Testis (tissue), 3 donors: ENCODE results near the gene KMO. TPM values are rescaled to one million over a fixed set of nuclear protein-coding genes. Genes with fewer than 3 reads are reported as not detected.
A peak's percentile ranks its signal among the peaks of the same experiment; 100 is the strongest.

Source experiments
- DNase-seq: peaks from one replicate; pipeline ENCODE4 v3.0.0-alpha.2; 2019
- H3K27ac ChIP-seq, 2 donors: fragments of 200-600 bp; sonication (generic); one replicate each; pipeline ENCODE4 v1.5.1; 2019
- H3K27me3 ChIP-seq: fragments of 200-600 bp; sonication (generic); one replicate; pipeline ENCODE4 v1.5.1; 2019
- H3K36me3 ChIP-seq: fragments of 200-600 bp; sonication (generic); one replicate; pipeline ENCODE4 v1.5.1; 2017; ENCODE audit warnings: low read depth; ENCODE audit errors: missing control alignments
- H3K4me1 ChIP-seq: fragments of 200-600 bp; sonication (generic); one replicate; pipeline ENCODE4 v1.5.1; 2019
- H3K4me3 ChIP-seq, 2 donors: fragments of 200-600 bp; sonication (generic); one replicate each; pipeline ENCODE4 v1.5.1; 2017 to 2019
- H3K9me3 ChIP-seq: fragments of 200-600 bp; sonication (generic); one replicate; pipeline ENCODE4 v1.5.1; 2017
- POLR2A ChIP-seq: fragments of 450-650 bp; IDR thresholded peaks from one replicate; pipeline ENCODE4 v1.6.1; 2017; ENCODE audit warnings: antibody characterized with exemption, mild to moderate bottlenecking, moderate library complexity
- WGBS, 2 donors: methylation state at CpG; one replicate each; pipeline ENCODE4 v1.1.5; 2018; 5-methylcytosine and 5-hydroxymethylcytosine counted together
- intact Hi-C: fragments of 100-400 bp; cut with DNase I; formaldehyde crosslinking; loops from one replicate; pipeline ENCODE4 v1.15.1; 2023; ENCODE audit warnings: low total_unique reads
- polyA plus RNA-seq: library from polyadenylated mRNA; stranded (reverse); fragments of 350-450 nt; fragmentation: Illumina TruSeq; extraction: RNeasy Lipid Tissue Mini Kit (QIAGEN cat#74804); gene quantifications from one replicate; pipeline ENCODE4 v1.2.3, GENCODE V29; 2014; ENCODE audit warnings: low read depth, low replicate concordance; ENCODE audit not compliant: insufficient read depth
- total RNA-seq, 2 donors: library from RNA; depleted of rRNA; stranded (reverse); fragments of >200 nt; gene quantifications; one replicate each; pipeline ENCODE4 v1.2.3, GENCODE V29; 2016
- TF ChIP-seq, protein P1 (sequence below), 3 experiments: fragments of 450-650 bp in 2 of 3; fragments of 200-600 bp in 1 of 3; sonication (generic) in 1 of 3; IDR thresholded peaks; one replicate each; pipeline ENCODE4 v1.5.1; 2016 to 2019; ENCODE audit warnings: antibody characterized with exemption in 3 of 3, mild to moderate bottlenecking in 2 of 3, moderate library complexity in 1 of 3

The KMO gene
- total and polyA plus RNA-seq, 3 donors from 2014 or later: 0.39 to 1.5 (median 0.99) TPM

- Histone ChIP-seq H3K27me3 (no peaks in the 10 kb centered on the region), H3K27ac (no peak overlapping the region), H3K4me3 (no peak overlapping the region), H3K36me3 (no peaks in the 10 kb centered on the region), H3K4me1 (no peaks in the 10 kb centered on the region), H3K9me3 (no peaks in the 10 kb centered on the region)
- intact Hi-C loops: no loop called here
- WGBS, 2 donors: 82 to 83% methylated on average over 5 of the region's 5 CpGs
- no peak for DNase-seq
- TF ChIP-seq, protein P1, sequence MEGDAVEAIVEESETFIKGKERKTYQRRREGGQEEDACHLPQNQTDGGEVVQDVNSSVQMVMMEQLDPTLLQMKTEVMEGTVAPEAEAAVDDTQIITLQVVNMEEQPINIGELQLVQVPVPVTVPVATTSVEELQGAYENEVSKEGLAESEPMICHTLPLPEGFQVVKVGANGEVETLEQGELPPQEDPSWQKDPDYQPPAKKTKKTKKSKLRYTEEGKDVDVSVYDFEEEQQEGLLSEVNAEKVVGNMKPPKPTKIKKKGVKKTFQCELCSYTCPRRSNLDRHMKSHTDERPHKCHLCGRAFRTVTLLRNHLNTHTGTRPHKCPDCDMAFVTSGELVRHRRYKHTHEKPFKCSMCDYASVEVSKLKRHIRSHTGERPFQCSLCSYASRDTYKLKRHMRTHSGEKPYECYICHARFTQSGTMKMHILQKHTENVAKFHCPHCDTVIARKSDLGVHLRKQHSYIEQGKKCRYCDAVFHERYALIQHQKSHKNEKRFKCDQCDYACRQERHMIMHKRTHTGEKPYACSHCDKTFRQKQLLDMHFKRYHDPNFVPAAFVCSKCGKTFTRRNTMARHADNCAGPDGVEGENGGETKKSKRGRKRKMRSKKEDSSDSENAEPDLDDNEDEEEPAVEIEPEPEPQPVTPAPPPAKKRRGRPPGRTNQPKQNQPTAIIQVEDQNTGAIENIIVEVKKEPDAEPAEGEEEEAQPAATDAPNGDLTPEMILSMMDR (IDR thresholded peaks at IDR 0.05): no peak
- TF ChIP-seq POLR2A: no peak
These were observed 90.5 kb downstream of the KMO start for GRCh38 chr1:241622669-241623068.

- Histone ChIP-seq H3K27ac (no peak overlapping the region), H3K36me3 (no peaks in the 10 kb centered on the region), H3K4me3 (no peak overlapping the region), H3K27me3 (no peaks in the 10 kb centered on the region), H3K9me3 (no peaks in the 10 kb centered on the region), H3K4me1 (no peaks in the 10 kb centered on the region)
- intact Hi-C loops: no loop called here
- 75 to 79% methylated on average over 2 of the region's 2 CpGs for WGBS, 2 donors
- no peak for TF ChIP-seq POLR2A
- no peak for DNase-seq
These were observed 92.8 kb downstream of the KMO start for GRCh38 chr1:241624935-241625334.

DNA sequence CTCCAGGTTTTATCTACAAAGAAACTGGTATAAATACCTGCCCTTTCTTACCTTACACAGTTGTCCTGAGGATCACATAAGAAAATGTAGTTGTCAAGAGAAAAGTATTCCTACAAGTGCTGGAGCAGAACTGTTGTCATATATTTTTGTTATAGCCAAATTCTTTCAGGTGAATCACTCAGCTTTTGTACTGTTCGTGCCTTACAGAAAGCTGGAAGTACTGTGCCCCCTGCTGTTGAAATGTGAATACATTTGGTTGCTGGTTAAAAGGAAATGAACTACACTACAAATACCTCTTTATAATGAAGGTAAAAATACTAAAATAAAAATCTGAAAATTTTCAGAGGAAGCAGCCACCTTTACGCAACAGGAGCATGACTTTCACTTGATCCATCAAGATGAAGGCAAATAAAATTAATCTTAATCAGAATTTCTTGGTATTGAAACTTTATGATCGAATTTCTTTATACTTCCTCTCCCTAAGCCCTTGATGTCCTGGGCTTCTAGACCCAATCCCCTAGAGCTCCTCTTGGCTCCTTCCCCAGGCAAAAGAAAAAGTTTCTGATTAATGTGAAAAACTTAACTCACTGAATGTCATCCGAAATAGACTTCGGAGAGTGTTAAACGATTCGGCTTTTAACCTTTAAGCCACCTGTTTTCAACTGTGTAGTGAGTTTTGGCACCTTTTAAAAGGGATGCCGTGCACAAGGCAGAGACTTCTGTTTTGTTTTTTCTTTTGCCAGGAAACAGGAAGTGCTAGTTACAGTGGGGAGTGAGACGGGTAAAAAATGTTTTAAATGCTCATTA lies 95.5 kb downstream of the KMO start:
- no peaks in the 10 kb centered on the region for H3K9me3 ChIP-seq
- no peak for DNase-seq
- H3K4me1 ChIP-seq: no peaks in the 10 kb centered on the region
- no peak overlapping the region for H3K4me3 ChIP-seq
- 29 to 53% methylated on average over 9 of the region's 9 CpGs for WGBS, 2 donors
- no peaks in the 10 kb centered on the region for H3K27me3 ChIP-seq
- H3K27ac ChIP-seq: no peak overlapping the region
- TF ChIP-seq POLR2A: no peak
- TF ChIP-seq, protein P1 (IDR thresholded peaks at IDR 0.05): peak in 2 of 3 experiments; percentile 17 to 41
- intact Hi-C loops: no loop called here
- H3K36me3 ChIP-seq: no peaks in the 10 kb centered on the region

- intact Hi-C loops: no loop called here
- H3K36me3 ChIP-seq: no peaks in the 10 kb centered on the region
- H3K27me3 ChIP-seq: no peaks in the 10 kb centered on the region
- H3K4me1 ChIP-seq: no peaks in the 10 kb centered on the region
- TF ChIP-seq, protein P1 (IDR thresholded peaks at IDR 0.05): no peak
- TF ChIP-seq POLR2A: no peak
- no peak for DNase-seq
- no peak overlapping the region for H3K27ac ChIP-seq
- H3K9me3 ChIP-seq: no peaks in the 10 kb centered on the region
- no peak overlapping the region for H3K4me3 ChIP-seq
These were observed 97.8 kb downstream of the KMO start for GRCh38 chr1:241630005-241630404.

GRCh38 chr1:241630476-241630875 lies 98.3 kb downstream of the KMO start:
- no peaks in the 10 kb centered on the region for H3K4me1 ChIP-seq
- WGBS, 2 donors: 89 to 94% methylated on average over 1 of the region's 1 CpG
- TF ChIP-seq, protein P1 (IDR thresholded peaks at IDR 0.05): no peak
- no peak for TF ChIP-seq POLR2A

More at GRCh38 chr1:241630476-241630875, 98.3 kb downstream of the KMO start:
- intact Hi-C loops: no loop called here
- DNase-seq: no peak
- no peaks in the 10 kb centered on the region for H3K36me3 ChIP-seq
- no peak overlapping the region for H3K4me3 ChIP-seq
- H3K9me3 ChIP-seq: no peaks in the 10 kb centered on the region
- H3K27me3 ChIP-seq: no peaks in the 10 kb centered on the region
- H3K27ac ChIP-seq: no peak overlapping the region
